Peyer's patch (tissue), 4 donors: ENCODE data around the gene TMEM86B.

Experiments
- POLR2A ChIP-seq, 2 donors: fragments of 450-650 bp; IDR thresholded peaks; one replicate each; pipeline ENCODE4 v1.5.1; 2017; ENCODE audit warnings: antibody characterized with exemption in 2 of 2, mild to moderate bottlenecking in 2 of 2, moderate library complexity in 2 of 2
- TF ChIP-seq, protein P1 (sequence below), 6 experiments: fragments of 450-650 bp in 4 of 6; fragments of 200-600 bp in 2 of 6; sonication (generic) in 1 of 6; IDR thresholded peaks; one replicate each; pipeline ENCODE4 v1.5.1; 2017 to 2019; ENCODE audit warnings: antibody characterized with exemption in 6 of 6, mild to moderate bottlenecking in 3 of 6, moderate library complexity in 1 of 6

DNA sequence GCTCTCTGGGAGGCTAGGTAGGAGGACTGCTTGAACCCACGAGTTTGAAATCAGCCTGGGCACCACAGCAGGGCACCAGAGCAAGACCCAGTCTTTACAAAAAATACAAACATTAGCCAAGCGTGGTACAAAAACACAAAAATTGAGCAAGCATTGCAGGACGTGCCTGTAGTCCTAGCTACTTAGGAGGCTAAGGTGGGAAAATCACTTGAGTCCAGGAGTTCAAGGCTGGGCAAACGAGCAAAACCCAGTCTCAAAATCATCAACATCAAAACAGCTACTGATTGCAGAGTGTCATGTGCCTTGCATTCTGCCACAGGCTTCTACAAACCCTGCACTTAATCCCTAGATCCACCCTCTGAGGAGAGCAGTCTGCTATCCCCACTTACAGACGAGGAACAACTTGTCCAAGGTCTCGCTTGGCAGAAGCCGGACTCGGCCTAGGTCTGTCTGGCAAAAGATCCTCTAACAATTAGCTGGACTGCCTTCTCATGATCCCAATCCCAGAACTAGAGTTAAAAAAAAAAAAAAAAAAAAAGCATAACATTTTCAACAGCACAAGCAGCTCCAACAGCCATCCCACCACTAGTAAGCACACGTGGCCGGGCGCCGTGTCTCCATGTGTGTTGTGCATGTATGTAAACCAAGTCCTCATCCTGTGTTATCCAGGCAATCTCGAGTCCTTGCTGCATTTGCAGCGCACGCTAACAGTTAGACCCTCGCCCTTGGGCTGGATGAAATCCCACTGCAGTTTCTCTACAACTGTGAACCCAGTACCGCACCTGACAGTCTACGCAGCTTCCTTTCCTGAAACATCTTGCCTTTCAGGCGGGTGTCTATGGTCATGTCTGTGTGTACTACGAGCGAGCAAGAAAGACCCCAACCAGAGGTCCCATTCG is 28.2 kb upstream of the TMEM86B start:
- TF ChIP-seq, protein P1, sequence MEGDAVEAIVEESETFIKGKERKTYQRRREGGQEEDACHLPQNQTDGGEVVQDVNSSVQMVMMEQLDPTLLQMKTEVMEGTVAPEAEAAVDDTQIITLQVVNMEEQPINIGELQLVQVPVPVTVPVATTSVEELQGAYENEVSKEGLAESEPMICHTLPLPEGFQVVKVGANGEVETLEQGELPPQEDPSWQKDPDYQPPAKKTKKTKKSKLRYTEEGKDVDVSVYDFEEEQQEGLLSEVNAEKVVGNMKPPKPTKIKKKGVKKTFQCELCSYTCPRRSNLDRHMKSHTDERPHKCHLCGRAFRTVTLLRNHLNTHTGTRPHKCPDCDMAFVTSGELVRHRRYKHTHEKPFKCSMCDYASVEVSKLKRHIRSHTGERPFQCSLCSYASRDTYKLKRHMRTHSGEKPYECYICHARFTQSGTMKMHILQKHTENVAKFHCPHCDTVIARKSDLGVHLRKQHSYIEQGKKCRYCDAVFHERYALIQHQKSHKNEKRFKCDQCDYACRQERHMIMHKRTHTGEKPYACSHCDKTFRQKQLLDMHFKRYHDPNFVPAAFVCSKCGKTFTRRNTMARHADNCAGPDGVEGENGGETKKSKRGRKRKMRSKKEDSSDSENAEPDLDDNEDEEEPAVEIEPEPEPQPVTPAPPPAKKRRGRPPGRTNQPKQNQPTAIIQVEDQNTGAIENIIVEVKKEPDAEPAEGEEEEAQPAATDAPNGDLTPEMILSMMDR (IDR thresholded peaks at IDR 0.05) = no peak
- TF ChIP-seq POLR2A (IDR thresholded peaks at IDR 0.05) = no peak
